ENCODE data around the gene ACAD9. TPM values are rescaled to one million over a fixed set of nuclear protein-coding genes. Genes with fewer than 3 reads are reported as not detected.

The ACAD9 gene
- total and polyA plus RNA-seq, 12 donors: 20.8 to 45.9 (median 37.2) TPM

GRCh38 chr3:128845778-128846485 is 33.5 kb upstream of the ACAD9 start:
- WGBS, 2 donors: 1 to 2% methylated on average over 32 of the region's 32 CpGs
- intact Hi-C loops (cut with DNase I): loop anchor here in 9 of 10 donors (2.0 to 10.0 kb wide), 12 partner anchors 44 to 231 kb away; partner anchors contain the start of gene RAB7A (in 1 of the 9)
- Histone ChIP-seq H3K4me1 (peaks cover 0 to 20% (median 15%) of the 10 kb centered on the region in 9 donors), H3K27me3 (no peaks in the 10 kb centered on the region), H3K36me3 (no peaks in the 10 kb centered on the region), H3K4me3 (peak overlapping the region; percentile 20 to 70 (median 56)), H3K9me3 (no peaks in the 10 kb centered on the region), H3K27ac (peak overlapping the region; percentile 67 to 88 (median 83))
- DNase-seq (peak; percentile 86 to 91), ATAC-seq (peak; percentile 91 to 96 (median 94))
- peak; percentile 43 to 76 (median 70) for TF ChIP-seq CTCF (IDR thresholded peaks at IDR 0.05)

- no peak for TF ChIP-seq CTCF (IDR thresholded peaks at IDR 0.05)
- DNase-seq (no peak), ATAC-seq (peak in 7 of 8 donors; percentile 4 to 52 (median 15))
- H3K36me3 ChIP-seq: no peaks in the 10 kb centered on the region
- H3K4me1 ChIP-seq: peaks cover 0 to 20% (median 15%) of the 10 kb centered on the region in 9 donors
- H3K4me3 ChIP-seq: peak overlapping the region in 6 of 10 donors; percentile 54 to 70 (median 58)
- WGBS, 2 donors: 69 to 70% methylated on average over 13 of the region's 13 CpGs
- H3K27ac ChIP-seq: peak overlapping the region in 8 of 10 donors; percentile 67 to 88 (median 82)
- intact Hi-C loops (cut with DNase I): loop anchor here in 9 of 10 donors (2.0 to 10.0 kb wide), 12 partner anchors 44 to 232 kb away; partner anchors contain the start of gene RAB7A (in 1 of the 9)
- H3K27me3 ChIP-seq: no peaks in the 10 kb centered on the region
- no peaks in the 10 kb centered on the region for H3K9me3 ChIP-seq
Observed at GRCh38 chr3:128846486-128846891, 32.9 kb upstream of the ACAD9 start.

- no peak for TF ChIP-seq CTCF (IDR thresholded peaks at IDR 0.05)
Observed at GRCh38 chr3:128847666-128848370, 31.6 kb upstream of the ACAD9 start.

GRCh38 chr3:128848936-128849335 is 30.5 kb upstream of the ACAD9 start:
- 92 to 93% methylated on average over 13 of the region's 13 CpGs for WGBS, 2 donors
- intact Hi-C loops (cut with DNase I): loop anchor here in 7 of 10 donors (5.0 to 10.0 kb wide), 9 partner anchors 47 to 234 kb away; partner anchors contain the start of gene RAB7A (in 1 of the 7)
- peaks cover 0 to 22% (median 15%) of the 10 kb centered on the region in 9 donors for H3K4me1 ChIP-seq
- no peaks in the 10 kb centered on the region for H3K27me3 ChIP-seq
- no peak for DNase-seq
- H3K9me3 ChIP-seq: peaks cover 0 to 7% (median under 1%) of the 10 kb centered on the region in 11 donors
- ATAC-seq: no peak
- H3K4me3 ChIP-seq: no peak overlapping the region
- TF ChIP-seq CTCF (IDR thresholded peaks at IDR 0.05): no peak
- H3K36me3 ChIP-seq: no peaks in the 10 kb centered on the region
- no peak overlapping the region for H3K27ac ChIP-seq

More at GRCh38 chr3:128847666-128848370, 31.6 kb upstream of the ACAD9 start:
- no peaks in the 10 kb centered on the region for H3K36me3 ChIP-seq
- H3K27ac ChIP-seq: no peak overlapping the region
- WGBS, 2 donors: 88 to 91% methylated on average over 15 of the region's 15 CpGs
- peaks cover 0 to 20% (median 15%) of the 10 kb centered on the region in 9 donors for H3K4me1 ChIP-seq
- intact Hi-C loops (cut with DNase I): loop anchor here in 9 of 10 donors (2.0 to 10.0 kb wide), 12 partner anchors 46 to 233 kb away; partner anchors contain the start of gene RAB7A (in 1 of the 9)
- no peak overlapping the region for H3K4me3 ChIP-seq
- no peak for DNase-seq
- no peak for ATAC-seq
- H3K9me3 ChIP-seq: no peaks in the 10 kb centered on the region
- no peaks in the 10 kb centered on the region for H3K27me3 ChIP-seq
